ENCODE data around the gene KANK4.

The KANK4 gene

GRCh38 chr1:62318756-62319544 lies at the start of gene KANK4:
KANK4 (minus strand) TSS chr1:62319434; CDS start chr1:62281564, 37,870 bp downstream.
- no peak for DNase-seq

DNA sequence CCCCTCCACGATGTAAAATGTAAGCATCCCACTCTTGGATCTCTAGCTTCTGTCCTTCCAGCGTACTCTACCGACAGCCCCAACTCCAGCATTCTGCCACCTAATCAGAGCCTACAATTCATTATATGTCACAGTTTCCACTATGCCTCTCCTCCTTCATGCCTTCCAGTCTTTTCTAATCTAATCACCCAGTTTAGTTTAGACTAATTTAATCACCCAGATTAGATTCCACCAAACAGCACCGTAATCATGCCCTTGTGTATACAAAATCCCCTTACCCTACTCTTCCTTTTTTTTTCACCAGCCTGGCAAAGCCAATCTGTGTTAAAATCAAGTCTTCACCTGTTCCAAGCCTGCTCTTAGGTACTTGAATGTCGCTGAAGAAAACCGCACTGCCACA lies 49.8 kb upstream of the KANK4 start:
- no peak for DNase-seq

DNA sequence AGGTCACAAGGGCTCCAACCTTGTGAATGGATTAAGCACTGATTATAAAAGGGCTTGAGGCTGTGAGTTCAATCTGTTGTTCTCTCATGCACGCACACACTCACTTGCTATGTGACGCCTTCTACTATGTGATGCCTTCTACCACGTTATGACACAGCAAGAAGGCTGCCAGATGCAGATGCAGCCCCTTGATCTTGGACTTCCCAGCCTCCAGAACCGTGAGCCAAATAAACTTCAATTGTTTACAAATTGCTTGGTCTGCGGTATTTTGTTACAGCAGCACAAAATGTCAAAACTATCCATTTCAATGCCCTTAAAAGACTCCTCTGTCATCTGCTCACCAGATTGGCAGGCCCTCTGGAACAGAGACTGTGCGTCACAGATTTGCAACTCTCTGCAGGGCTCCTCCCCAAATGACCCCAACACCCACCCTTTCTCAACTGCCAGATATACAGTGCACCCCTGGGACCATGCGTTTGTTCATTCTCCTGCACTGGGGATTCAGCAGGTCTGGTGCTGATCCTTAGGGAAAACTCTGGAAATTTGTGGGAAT lies 47.8 kb upstream of the KANK4 start:
- no peak for DNase-seq

DNA sequence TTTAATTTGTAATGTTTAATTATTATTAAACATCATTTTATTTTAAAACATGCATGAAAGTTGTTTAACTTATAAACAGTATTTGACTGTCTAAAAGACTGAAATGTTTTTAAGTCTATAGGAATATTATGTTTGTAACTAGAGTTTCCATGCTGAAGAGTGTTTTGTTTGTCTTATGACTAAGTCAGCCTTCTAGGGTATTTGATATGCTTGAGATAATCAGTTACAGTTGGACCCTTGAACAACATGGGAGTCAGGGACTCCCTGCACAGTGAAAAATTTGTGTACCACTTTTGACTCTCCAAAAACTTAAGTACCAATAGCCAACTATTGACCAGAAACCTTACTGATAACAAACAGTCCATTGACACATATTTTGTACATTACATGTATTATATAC lies 45.5 kb upstream of the KANK4 start:
- DNase-seq = no peak

GRCh38 chr1:62362926-62363325 lies 43.7 kb upstream of the KANK4 start:
- no peak for DNase-seq

DNA sequence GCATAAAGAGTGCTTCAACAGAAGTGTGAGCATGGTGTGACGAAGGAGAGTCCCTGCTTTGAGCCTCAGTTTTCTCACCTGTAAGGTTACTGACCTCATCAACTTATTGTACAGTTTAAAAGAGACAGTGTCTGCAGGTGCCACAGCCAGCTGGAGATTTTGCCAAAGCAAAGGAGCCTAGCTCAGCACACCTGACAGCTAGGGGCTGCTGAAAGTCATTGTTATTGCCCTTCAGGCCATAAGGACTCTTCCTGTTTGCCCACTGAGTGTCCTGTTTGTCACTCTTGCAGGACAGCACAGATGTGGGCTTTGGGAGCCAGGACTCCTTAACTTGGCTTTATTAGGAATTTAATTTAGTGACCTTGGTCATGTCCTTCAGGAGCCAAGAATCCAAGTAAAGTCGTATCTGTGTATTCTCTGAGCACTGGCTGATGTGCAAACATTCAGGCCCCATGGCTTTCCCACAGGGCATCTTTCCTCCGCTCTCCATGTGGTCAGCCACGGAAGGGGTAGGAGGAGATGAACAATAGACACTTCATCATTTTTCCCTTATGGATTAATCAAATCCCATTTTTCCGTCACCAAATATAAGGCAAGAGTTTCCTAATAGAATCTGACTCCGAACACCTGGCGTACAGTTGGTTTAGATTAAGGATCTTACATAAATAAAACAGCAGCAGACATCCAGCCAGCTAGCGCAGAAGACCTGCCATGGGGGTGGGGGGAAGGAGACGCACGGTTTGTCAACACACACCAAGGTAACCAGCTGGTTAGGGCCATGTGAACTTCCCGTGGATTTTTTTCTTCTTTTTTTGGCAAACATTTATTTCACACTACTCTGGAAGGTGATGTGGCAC lies 43.1 kb upstream of the KANK4 start:
- no peak for DNase-seq

DNA sequence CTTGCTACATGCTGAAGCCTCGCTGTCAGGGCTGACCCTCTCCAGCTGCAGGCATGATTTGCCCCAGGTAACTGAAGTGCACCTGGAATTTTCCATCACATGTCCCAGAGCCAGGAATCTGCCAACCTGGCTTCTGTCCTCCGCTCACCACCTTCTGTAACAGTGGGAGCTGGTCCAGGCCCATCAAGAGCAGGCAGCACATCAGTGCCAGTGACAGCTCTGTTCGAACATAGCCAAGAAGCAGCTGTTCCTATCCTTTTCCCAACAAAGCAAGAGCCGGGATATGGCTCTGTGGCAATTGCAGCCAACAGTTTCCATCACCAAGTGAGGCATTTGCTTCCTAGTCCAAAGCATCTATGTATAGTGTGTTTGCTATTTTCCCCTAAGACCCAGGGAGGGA lies 42.2 kb upstream of the KANK4 start:
- no peak for DNase-seq

GRCh38 chr1:62358665-62359373 lies 39.6 kb upstream of the KANK4 start:
- DNase-seq = no peak

GRCh38 chr1:62357916-62358315 lies 38.7 kb upstream of the KANK4 start:
- DNase-seq = no peak

GRCh38 chr1:62356257-62356835 lies 37.1 kb upstream of the KANK4 start:
- DNase-seq = no peak

DNA sequence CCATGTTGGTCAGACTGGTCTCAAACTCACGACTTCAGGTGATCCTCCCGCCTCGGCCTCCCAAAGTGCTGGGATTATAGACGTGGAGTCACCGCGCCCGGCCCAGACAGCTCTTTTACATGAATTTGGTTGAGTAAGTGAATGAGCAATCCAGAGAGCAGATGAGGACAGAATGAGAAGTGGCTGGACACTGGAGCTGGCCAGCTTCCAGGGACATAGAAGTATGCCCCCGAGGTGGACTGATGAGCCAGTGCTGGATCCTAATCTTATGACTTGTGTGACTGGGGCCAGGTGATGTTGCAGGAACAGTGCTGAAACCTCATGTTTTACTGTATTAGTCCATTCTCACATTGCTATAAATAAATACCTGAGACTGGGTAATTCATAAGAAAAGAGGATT lies 35.9 kb upstream of the KANK4 start:
- no peak for DNase-seq

DNA sequence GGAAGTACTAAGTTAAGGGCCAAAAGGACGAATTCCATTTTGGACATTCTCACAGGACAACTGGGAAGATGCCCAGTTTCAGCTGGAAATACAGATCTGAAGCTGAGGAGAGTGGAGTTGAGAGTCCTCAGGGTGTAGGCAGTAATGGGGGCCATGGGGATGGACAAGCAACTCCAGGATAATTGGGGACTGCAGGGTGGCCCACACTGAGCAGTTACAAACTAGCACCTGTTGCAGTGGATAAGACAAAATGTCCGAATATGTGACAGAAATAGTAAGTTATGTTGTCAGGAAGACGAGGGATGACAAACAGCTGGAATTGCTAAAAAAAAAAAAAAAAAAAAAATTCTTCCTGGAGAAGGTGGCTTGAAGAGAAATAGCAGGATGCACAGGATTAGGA lies 34.6 kb upstream of the KANK4 start:
- DNase-seq = no peak

- DNase-seq = no peak
Observed at GRCh38 chr1:62352387-62352786, 33.2 kb upstream of the KANK4 start.

GRCh38 chr1:62349470-62350233 lies 30.4 kb upstream of the KANK4 start:
- no peak for DNase-seq

- DNase-seq = no peak
Observed at GRCh38 chr1:62346886-62347285, 27.7 kb upstream of the KANK4 start.

DNA sequence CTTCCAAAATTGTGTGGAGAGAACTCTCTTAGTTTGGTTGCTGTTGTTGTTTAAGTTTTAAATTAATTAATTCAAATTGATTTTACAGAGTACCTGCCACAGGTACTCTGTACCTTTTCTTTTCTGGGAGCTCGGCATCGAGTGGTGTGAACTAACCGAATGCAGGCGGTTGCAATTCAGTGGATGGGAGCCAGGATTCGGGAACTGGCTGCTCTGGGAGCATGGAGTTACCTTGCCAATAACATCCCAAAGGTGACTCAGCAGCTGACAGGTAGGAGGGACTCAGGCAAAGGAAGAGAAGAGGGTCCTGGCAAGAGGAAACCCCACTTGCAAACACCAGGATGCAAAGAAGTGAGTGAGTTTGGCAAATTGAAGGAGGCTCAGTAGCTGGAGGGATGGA lies 24.7 kb upstream of the KANK4 start:
- no peak for DNase-seq

DNA sequence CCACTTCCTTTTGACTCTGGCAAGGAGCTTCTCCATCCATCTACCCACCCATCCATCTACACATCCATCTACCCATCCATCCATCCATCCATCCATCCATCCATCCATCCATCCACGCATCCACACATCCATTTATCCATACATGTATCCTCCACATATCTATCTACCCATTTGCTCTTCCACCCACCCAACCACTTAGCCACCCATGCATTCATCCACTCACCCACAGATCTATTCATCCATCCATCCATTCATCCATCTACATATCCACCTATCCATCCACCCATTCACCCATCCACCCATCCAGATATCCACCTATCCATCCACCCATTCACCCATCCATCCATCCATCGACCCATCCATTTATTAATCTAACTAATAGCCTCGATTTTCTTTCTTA lies 23.0 kb upstream of the KANK4 start:
- DNase-seq = no peak

DNA sequence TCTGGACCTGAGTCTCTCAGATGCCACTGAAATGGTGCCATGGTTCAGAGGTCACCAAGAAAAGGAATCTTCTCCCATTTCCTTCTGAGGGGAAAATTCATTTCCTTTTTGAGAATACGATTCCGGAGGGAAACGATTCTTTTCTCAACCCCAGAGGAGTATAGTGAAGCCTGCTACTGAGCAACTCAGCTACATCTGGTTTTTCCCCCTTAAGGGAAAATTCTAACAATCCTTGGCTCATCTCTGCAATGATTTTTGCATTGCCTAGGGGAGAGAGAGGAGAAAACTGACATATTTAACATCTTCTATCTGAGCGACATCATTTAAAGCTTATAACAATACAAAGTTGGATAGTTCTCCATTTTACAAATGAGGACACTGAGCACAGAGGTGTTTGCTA lies 22.4 kb upstream of the KANK4 start:
- no peak for DNase-seq

DNA sequence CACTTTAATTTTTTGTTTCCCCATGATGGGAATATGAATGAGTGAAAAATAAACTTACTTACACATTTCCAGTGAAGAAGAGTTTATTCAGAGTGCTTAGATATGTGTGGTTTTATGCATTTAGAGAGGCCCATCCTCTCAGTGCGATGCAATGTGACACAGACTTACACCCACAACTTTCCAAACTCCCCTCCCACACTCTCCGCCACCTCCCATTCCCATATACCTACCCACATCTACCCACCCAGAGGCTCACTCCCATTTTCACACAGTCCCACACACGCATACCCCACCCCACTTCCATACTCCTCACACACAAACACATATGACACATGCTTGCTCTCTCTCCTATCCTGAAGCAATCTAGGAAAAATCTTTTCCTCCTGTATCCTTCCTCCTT lies 21.9 kb upstream of the KANK4 start:
- no peak for DNase-seq

GRCh38 chr1:62337706-62338631 lies 18.7 kb upstream of the KANK4 start:
- DNase-seq = no peak
